HEK293 (cell line): ENCODE results near the gene RILP.
A peak's percentile ranks its signal among the peaks of the same experiment; 100 is the strongest.

ENCODE experiments used
- CTCF ChIA-PET: fragments of 350-600 bp; formaldehyde crosslinking; extraction: SDS; loops from one replicate; lab custom pipeline; 2021; ENCODE audit warnings: antibody characterized with exemption; lab: Yijun Ruan, JAX
- POLR2A ChIA-PET: fragments of 300-600 bp; formaldehyde crosslinking; extraction: SDS; loops from one replicate; lab custom pipeline; 2020; ENCODE audit warnings: antibody characterized with exemption, inconsistent platforms; lab: Yijun Ruan, JAX
- H3K27ac ChIP-seq: fragments of 200-500 bp; sonication (Bioruptor generic); 2 replicates; pipeline ENCODE4 v1.5.1; 2014; ENCODE audit warnings: low read depth, low read length, control low read depth, inconsistent platforms; ENCODE audit errors: extremely low read depth
- H3K36me3 ChIP-seq, 2 experiments: fragments of 200-500 bp in 1 of 2; sonication (Bioruptor generic) in 1 of 2; 1 replicate in 1 of 2; 2 replicates in 1 of 2; pipeline ENCODE4 v1.5.1; 2014 to 2017; ENCODE audit warnings: inconsistent platforms in 2 of 2, low read length in 2 of 2; ENCODE audit not compliant: control insufficient read depth in 2 of 2, insufficient read depth in 1 of 2
- H3K4me1 ChIP-seq: fragments of 200-500 bp; sonication (Bioruptor generic); 2 replicates; pipeline ENCODE4 v1.5.1; 2014; ENCODE audit warnings: mild to moderate bottlenecking, low read length, inconsistent platforms; ENCODE audit not compliant: control insufficient read depth, insufficient read depth
- H3K4me3 ChIP-seq: 2 replicates; pipeline ENCODE4 v1.5.1; 2011; ENCODE audit warnings: low read depth, mild to moderate bottlenecking, control low read depth, low read length, moderate library complexity
- H3K9me3 ChIP-seq: fragments of 200-500 bp; sonication (Bioruptor generic); 2 replicates; pipeline ENCODE4 v1.5.1; 2014; ENCODE audit warnings: low read depth, low read length, inconsistent platforms; ENCODE audit not compliant: control insufficient read depth, insufficient read depth
- GLIS2 ChIP-seq: fragments of 450-650 bp; formaldehyde crosslinking; IDR thresholded peaks from 2 replicates; pipeline ENCODE4 v1.5.1; 2016; ENCODE audit warnings: missing biosample characterization, missing genetic modification characterization
- HOXA7 ChIP-seq: sonication (generic); formaldehyde crosslinking; IDR thresholded peaks from 2 replicates; pipeline ENCODE4 v1.8.1; 2022; ENCODE audit warnings: missing genetic modification reagents, borderline replicate concordance
- KLF10 ChIP-seq: fragments of 450-650 bp; IDR thresholded peaks from 2 replicates; pipeline ENCODE4 v1.5.1; 2018; ENCODE audit warnings: missing biosample characterization, mild to moderate bottlenecking, missing genetic modification characterization
- OVOL3 ChIP-seq: fragments of 450-650 bp; formaldehyde crosslinking; IDR thresholded peaks from 2 replicates; pipeline ENCODE4 v1.5.1; 2016; ENCODE audit warnings: missing biosample characterization, missing genetic modification characterization
- ZBTB48 ChIP-seq: fragments of 450-650 bp; formaldehyde crosslinking; IDR thresholded peaks from 2 replicates; pipeline ENCODE4 v1.5.1; 2016; ENCODE audit warnings: missing biosample characterization, missing genetic modification characterization
- ZFP69B ChIP-seq: fragments of 450-650 bp; formaldehyde crosslinking; IDR thresholded peaks from 2 replicates; pipeline ENCODE4 v1.5.1; 2016; ENCODE audit warnings: missing biosample characterization, missing genetic modification characterization
- ZNF121 ChIP-seq: fragments of 450-650 bp; formaldehyde crosslinking; IDR thresholded peaks from 2 replicates; pipeline ENCODE4 v1.5.1; 2016; ENCODE audit warnings: missing biosample characterization, missing genetic modification characterization
- ZNF140 ChIP-seq: fragments of 450-650 bp; formaldehyde crosslinking; IDR thresholded peaks from 2 replicates; pipeline ENCODE4 v1.5.1; 2016; ENCODE audit warnings: missing biosample characterization, missing genetic modification characterization
- ZNF155 ChIP-seq: fragments of 450-650 bp; formaldehyde crosslinking; IDR thresholded peaks from 2 replicates; pipeline ENCODE4 v1.5.1; 2016; ENCODE audit warnings: missing biosample characterization, missing genetic modification characterization
- ZNF157 ChIP-seq: fragments of 450-650 bp; formaldehyde crosslinking; IDR thresholded peaks from 2 replicates; pipeline ENCODE4 v1.5.1; 2016; ENCODE audit warnings: missing biosample characterization, missing genetic modification characterization
- ZNF211 ChIP-seq: fragments of 450-650 bp; formaldehyde crosslinking; IDR thresholded peaks from 2 replicates; pipeline ENCODE4 v1.5.1; 2016; ENCODE audit warnings: low read depth, missing biosample characterization, missing genetic modification characterization
- ZNF223 ChIP-seq: fragments of 450-650 bp; formaldehyde crosslinking; IDR thresholded peaks from 2 replicates; pipeline ENCODE4 v1.5.1; 2016; ENCODE audit warnings: missing biosample characterization, missing genetic modification characterization
- ZNF248 ChIP-seq: fragments of 450-650 bp; formaldehyde crosslinking; IDR thresholded peaks from 2 replicates; pipeline ENCODE4 v1.5.1; 2017; ENCODE audit warnings: missing biosample characterization, missing genetic modification characterization
- ZNF274 ChIP-seq, 2 experiments: fragments of 200-500 bp in 1 of 2; fragments of 450-650 bp in 1 of 2; sonication (Bioruptor generic) in 1 of 2; formaldehyde crosslinking in 1 of 2; IDR thresholded peaks; 2 replicates each; pipeline versions ENCODE4 v1.5.1 to v1.6.1; 2014 to 2016; ENCODE audit warnings: borderline replicate concordance in 1 of 2, inconsistent platforms in 1 of 2, low read length in 1 of 2, missing biosample characterization in 1 of 2, missing genetic modification characterization in 1 of 2
- ZNF354C ChIP-seq: fragments of 450-650 bp; formaldehyde crosslinking; IDR thresholded peaks from 2 replicates; pipeline ENCODE4 v1.5.1; 2016; ENCODE audit warnings: missing biosample characterization, missing genetic modification characterization, low read depth, borderline replicate concordance
- ZNF510 ChIP-seq: fragments of 450-650 bp; formaldehyde crosslinking; IDR thresholded peaks from 2 replicates; pipeline ENCODE4 v1.5.1; 2018; ENCODE audit warnings: mild to moderate bottlenecking, missing genetic modification characterization, missing biosample characterization; ENCODE audit not compliant: insufficient replicate concordance
- ZNF514 ChIP-seq: fragments of 450-650 bp; formaldehyde crosslinking; IDR thresholded peaks from 2 replicates; pipeline ENCODE4 v1.5.1; 2016; ENCODE audit warnings: missing biosample characterization, missing genetic modification characterization
- ZNF558 ChIP-seq: fragments of 450-650 bp; formaldehyde crosslinking; IDR thresholded peaks from 2 replicates; pipeline ENCODE4 v1.5.1; 2016; ENCODE audit warnings: missing biosample characterization, missing genetic modification characterization
- ZNF747 ChIP-seq: fragments of 450-650 bp; formaldehyde crosslinking; IDR thresholded peaks from 2 replicates; pipeline ENCODE4 v1.5.1; 2016; ENCODE audit warnings: missing biosample characterization, missing genetic modification characterization
- TF ChIP-seq, protein P1 (sequence below): fragments of 450-650 bp; formaldehyde crosslinking; IDR thresholded peaks from 2 replicates; pipeline ENCODE4 v1.5.1; 2016; ENCODE audit warnings: missing biosample characterization, missing genetic modification characterization
- TF ChIP-seq, protein P2 (sequence below): fragments of 450-650 bp; formaldehyde crosslinking; IDR thresholded peaks from 2 replicates; pipeline ENCODE4 v1.5.1; 2016; ENCODE audit warnings: missing biosample characterization, missing genetic modification characterization
- TF ChIP-seq, protein P3 (sequence below): fragments of 450-650 bp; formaldehyde crosslinking; IDR thresholded peaks from 2 replicates; pipeline ENCODE4 v1.5.1; 2016; ENCODE audit warnings: missing biosample characterization, missing genetic modification characterization
- TF ChIP-seq, protein P4 (sequence below): fragments of 450-650 bp; formaldehyde crosslinking; IDR thresholded peaks from 2 replicates; pipeline ENCODE4 v1.5.1; 2017; ENCODE audit warnings: missing biosample characterization, missing genetic modification characterization
- TF ChIP-seq, protein P5 (sequence below): fragments of 450-650 bp; formaldehyde crosslinking; IDR thresholded peaks from 2 replicates; pipeline ENCODE4 v1.5.1; 2016; ENCODE audit warnings: missing biosample characterization, missing genetic modification characterization, borderline replicate concordance

The RILP gene

DNA sequence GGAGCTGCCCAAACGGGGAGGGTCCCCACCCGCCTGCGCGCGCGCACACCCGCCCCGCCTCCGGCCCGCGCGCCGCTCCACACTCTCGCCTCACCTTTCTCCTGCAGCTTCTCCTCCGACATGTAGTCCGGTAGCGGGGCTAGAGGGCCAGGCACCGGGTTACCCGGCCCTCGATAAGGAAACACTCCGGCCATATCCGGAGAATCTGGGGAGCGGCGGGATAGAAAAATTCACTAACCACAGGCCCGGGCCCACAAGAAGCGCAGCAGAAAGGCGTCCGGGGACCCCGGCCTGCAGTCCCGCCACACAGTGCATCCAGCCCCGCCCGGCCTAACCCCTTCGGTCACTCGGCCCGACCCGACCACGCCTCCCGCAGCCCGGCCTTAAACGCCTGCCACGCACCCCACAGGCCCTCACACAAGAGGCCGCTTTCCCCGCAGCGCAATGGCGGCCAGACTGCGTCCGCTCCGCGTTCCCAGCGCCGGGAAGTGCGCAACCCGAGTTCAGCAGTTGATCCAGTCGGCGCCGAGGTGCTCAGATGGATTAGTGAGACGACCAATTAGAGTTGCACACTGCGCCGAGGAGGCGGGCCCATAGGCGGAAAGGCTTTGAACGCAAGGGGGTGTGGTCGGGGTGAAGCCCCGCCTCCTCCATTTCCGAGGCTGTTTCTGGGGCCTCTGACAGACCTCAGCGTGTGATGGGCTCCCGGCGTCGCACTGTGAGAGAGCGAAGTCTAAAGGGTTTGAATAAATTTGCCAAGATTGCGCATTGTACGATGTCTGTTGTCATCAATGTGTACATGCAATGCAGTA is 34.9 kb upstream of the RILP start, which contains the start of gene PRPF8 (continued):
- no peak for TF ChIP-seq ZNF354C
- no peak for TF ChIP-seq ZNF510
- TF ChIP-seq ZNF514 (tag by site-specific recombination): no peak
- TF ChIP-seq ZNF274 (IDR thresholded peaks at IDR 0.05; ENCODE audit: low read length): no peak
- TF ChIP-seq ZNF274 (tag by site-specific recombination; IDR thresholded peaks at IDR 0.05; ENCODE audit: borderline replicate concordance): no peak
- TF ChIP-seq, protein P1, sequence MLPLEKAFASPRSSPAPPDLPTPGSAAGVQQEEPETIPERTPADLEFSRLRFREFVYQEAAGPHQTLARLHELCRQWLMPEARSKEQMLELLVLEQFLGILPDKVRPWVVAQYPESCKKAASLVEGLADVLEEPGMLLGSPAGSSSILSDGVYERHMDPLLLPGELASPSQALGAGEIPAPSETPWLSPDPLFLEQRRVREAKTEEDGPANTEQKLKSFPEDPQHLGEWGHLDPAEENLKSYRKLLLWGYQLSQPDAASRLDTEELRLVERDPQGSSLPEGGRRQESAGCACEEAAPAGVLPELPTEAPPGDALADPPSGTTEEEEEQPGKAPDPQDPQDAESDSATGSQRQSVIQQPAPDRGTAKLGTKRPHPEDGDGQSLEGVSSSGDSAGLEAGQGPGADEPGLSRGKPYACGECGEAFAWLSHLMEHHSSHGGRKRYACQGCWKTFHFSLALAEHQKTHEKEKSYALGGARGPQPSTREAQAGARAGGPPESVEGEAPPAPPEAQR (tag by site-specific recombination): no peak
- TF ChIP-seq ZFP69B (tag by site-specific recombination): peak; percentile 86
- TF ChIP-seq ZNF558 (tag by site-specific recombination): no peak
- TF ChIP-seq, protein P2, sequence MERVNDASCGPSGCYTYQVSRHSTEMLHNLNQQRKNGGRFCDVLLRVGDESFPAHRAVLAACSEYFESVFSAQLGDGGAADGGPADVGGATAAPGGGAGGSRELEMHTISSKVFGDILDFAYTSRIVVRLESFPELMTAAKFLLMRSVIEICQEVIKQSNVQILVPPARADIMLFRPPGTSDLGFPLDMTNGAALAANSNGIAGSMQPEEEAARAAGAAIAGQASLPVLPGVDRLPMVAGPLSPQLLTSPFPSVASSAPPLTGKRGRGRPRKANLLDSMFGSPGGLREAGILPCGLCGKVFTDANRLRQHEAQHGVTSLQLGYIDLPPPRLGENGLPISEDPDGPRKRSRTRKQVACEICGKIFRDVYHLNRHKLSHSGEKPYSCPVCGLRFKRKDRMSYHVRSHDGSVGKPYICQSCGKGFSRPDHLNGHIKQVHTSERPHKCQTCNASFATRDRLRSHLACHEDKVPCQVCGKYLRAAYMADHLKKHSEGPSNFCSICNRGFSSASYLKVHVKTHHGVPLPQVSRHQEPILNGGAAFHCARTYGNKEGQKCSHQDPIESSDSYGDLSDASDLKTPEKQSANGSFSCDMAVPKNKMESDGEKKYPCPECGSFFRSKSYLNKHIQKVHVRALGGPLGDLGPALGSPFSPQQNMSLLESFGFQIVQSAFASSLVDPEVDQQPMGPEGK (tag by site-specific recombination): peak; percentile 41; the same call in 1 of the 2 replicates
- TF ChIP-seq ZNF223: no peak
- TF ChIP-seq, all 188 proteins: peak for 53

DNA sequence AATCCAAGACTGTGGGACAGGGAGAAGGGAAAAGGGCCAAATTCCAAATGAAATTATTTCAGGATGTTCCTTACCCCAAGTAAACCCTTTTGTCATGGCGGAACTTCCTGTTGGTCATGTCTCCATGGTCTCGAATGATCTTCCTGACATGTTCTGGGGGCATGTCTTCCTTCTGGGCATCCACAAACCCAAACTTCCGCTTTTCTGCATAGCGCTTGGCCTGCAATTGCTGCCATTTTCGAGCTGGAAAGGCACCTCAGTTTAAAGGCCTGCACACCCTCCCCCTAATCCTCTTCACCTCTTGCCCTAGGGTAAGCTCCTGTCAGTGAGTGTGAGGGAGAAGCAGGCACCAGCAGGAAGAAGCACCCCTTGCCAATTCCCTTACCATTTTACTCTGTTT is 33.8 kb upstream of the RILP start:
- no peak for TF ChIP-seq ZNF155 (tag by site-specific recombination)
- no peak for TF ChIP-seq ZNF211 (tag by site-specific recombination)
- TF ChIP-seq HOXA7 (CRISPR knock-in tag): no peak
- no peaks in the 10 kb centered on the region for H3K9me3 ChIP-seq
- peaks cover 50 to 53% of the 10 kb centered on the region in 2 experiments for H3K36me3 ChIP-seq
- POLR2A ChIA-PET: interaction anchor here (0.6 to 3.4 kb wide), 18 partner anchors 8 to 362 kb away, joined by 3 to 45 read pairs (median 4); partner anchors contain the start of genes RILP and SLC43A2
- peak overlapping the region; percentile 99 for H3K4me3 ChIP-seq
- peaks cover 10% of the 10 kb centered on the region; the same call in 1 of the 2 replicates for H3K4me1 ChIP-seq
- 0 out of 2 replicates have a peak overlapping the region, but pooled peaks have one; percentile 36 for H3K27ac ChIP-seq
- CTCF ChIA-PET: interaction anchor here (1.2 to 8.5 kb wide), 4 partner anchors 11 to 109 kb away, joined by 4 to 66 read pairs (median 8); no protein-coding TSS in a partner anchor

DNA sequence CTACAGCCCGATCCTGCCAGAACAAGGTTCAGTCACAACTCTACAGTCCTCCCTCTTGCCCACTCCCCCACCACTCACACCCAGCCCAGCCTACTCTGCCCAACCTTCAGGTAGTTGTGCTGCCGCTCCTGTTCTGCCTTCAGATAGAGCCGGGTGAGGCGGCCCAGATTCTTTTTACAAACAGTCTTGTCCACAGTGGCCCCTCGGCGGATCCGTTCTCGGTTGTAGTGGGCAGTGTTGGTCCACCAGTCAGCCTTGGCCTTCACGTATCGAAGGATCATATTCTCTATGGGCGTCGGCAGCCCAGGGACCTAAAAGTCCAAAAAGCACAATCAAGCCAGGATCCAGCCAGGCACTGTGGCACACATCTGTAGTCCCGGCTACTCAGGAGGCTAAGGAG is 26.7 kb upstream of the RILP start:
- ChIA-PET POLR2A (interaction anchor here (1.2 kb wide), 1 partner anchor 8 kb away, joined by 4 read pairs; no protein-coding TSS in a partner anchor), CTCF (no interaction called here)
- Histone ChIP-seq H3K27ac (no peak overlapping the region), H3K4me1 (no peaks in the 10 kb centered on the region), H3K9me3 (no peaks in the 10 kb centered on the region), H3K4me3 (no peak overlapping the region), H3K36me3 (peaks cover 97 to 98% of the 10 kb centered on the region in 2 experiments)
- no peak for TF ChIP-seq HOXA7 (CRISPR knock-in tag)
- TF ChIP-seq OVOL3: no peak
- no peak for TF ChIP-seq GLIS2 (tag by site-specific recombination)
- TF ChIP-seq, protein P3, sequence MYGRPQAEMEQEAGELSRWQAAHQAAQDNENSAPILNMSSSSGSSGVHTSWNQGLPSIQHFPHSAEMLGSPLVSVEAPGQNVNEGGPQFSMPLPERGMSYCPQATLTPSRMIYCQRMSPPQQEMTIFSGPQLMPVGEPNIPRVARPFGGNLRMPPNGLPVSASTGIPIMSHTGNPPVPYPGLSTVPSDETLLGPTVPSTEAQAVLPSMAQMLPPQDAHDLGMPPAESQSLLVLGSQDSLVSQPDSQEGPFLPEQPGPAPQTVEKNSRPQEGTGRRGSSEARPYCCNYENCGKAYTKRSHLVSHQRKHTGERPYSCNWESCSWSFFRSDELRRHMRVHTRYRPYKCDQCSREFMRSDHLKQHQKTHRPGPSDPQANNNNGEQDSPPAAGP (tag by site-specific recombination): no peak
- TF ChIP-seq ZNF248: no peak
- TF ChIP-seq, protein P4, sequence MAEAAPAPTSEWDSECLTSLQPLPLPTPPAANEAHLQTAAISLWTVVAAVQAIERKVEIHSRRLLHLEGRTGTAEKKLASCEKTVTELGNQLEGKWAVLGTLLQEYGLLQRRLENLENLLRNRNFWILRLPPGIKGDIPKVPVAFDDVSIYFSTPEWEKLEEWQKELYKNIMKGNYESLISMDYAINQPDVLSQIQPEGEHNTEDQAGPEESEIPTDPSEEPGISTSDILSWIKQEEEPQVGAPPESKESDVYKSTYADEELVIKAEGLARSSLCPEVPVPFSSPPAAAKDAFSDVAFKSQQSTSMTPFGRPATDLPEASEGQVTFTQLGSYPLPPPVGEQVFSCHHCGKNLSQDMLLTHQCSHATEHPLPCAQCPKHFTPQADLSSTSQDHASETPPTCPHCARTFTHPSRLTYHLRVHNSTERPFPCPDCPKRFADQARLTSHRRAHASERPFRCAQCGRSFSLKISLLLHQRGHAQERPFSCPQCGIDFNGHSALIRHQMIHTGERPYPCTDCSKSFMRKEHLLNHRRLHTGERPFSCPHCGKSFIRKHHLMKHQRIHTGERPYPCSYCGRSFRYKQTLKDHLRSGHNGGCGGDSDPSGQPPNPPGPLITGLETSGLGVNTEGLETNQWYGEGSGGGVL (tag by site-specific recombination): no peak
- TF ChIP-seq ZNF140 (tag by site-specific recombination): no peak
- no peak for TF ChIP-seq ZNF157 (tag by site-specific recombination)
- no peak for TF ChIP-seq ZNF747 (tag by site-specific recombination)
- TF ChIP-seq KLF10 (tag by site-specific recombination): no peak
- TF ChIP-seq ZNF121 (tag by site-specific recombination): no peak
- no peak for TF ChIP-seq ZBTB48 (tag by site-specific recombination)
- TF ChIP-seq, protein P5, sequence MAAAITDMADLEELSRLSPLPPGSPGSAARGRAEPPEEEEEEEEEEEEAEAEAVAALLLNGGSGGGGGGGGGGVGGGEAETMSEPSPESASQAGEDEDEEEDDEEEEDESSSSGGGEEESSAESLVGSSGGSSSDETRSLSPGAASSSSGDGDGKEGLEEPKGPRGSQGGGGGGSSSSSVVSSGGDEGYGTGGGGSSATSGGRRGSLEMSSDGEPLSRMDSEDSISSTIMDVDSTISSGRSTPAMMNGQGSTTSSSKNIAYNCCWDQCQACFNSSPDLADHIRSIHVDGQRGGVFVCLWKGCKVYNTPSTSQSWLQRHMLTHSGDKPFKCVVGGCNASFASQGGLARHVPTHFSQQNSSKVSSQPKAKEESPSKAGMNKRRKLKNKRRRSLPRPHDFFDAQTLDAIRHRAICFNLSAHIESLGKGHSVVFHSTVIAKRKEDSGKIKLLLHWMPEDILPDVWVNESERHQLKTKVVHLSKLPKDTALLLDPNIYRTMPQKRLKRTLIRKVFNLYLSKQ (tag by site-specific recombination): no peak
- TF ChIP-seq, all 188 proteins: peak for 0
